Calu3 (cell line): ENCODE measurements around the gene GNAI3. TPM values are rescaled to one million over a fixed set of nuclear protein-coding genes. Genes with fewer than 3 reads are reported as not detected.

Experiments used
- BruUV-seq: library from RNA; stranded (reverse); fragments of 400-500 nt; replicated peaks from 2 replicates; lab custom pipeline; 2021; lab: Mats Ljungman, UMichigan
- CTCF ChIA-PET: fragments of 300-600 bp; sonication (Branson Sonifier 250); formaldehyde crosslinking; loops from one replicate; lab custom pipeline; 2022; ENCODE audit warnings: antibody characterized with exemption; lab: Charles Lee
- DNase-seq: peaks from one replicate; pipeline ENCODE4 v3.0.0; 2022
- H3K27ac Mint-ChIP-seq: one replicate; pipeline ENCODE4 v1.8.0; 2022; ENCODE audit warnings: mixed read lengths; ENCODE audit not compliant: unreplicated experiment
- H3K27me3 Mint-ChIP-seq: one replicate; pipeline ENCODE4 v1.8.0; 2022; ENCODE audit warnings: mixed read lengths; ENCODE audit not compliant: unreplicated experiment
- H3K36me3 Mint-ChIP-seq: one replicate; pipeline ENCODE4 v1.8.0; 2022; ENCODE audit warnings: mild to moderate bottlenecking, moderate library complexity, mixed read lengths; ENCODE audit not compliant: insufficient read depth, unreplicated experiment
- H3K4me1 Mint-ChIP-seq: one replicate; pipeline ENCODE4 v1.8.0; 2022; ENCODE audit warnings: mild to moderate bottlenecking, low read depth, mixed read lengths; ENCODE audit not compliant: unreplicated experiment
- H3K4me3 Mint-ChIP-seq: one replicate; pipeline ENCODE4 v1.8.0; 2022; ENCODE audit warnings: mild to moderate bottlenecking, low read depth, moderate library complexity, mixed read lengths; ENCODE audit not compliant: unreplicated experiment
- H3K9me3 Mint-ChIP-seq: one replicate; pipeline ENCODE4 v1.8.0; 2022; ENCODE audit warnings: low read depth, mixed read lengths; ENCODE audit not compliant: unreplicated experiment
- CTCF ChIP-seq: fragments of 200-600 bp; IDR thresholded peaks from one replicate; pipeline ENCODE4 v1.8.0; 2022; ENCODE audit warnings: antibody characterized with exemption; ENCODE audit not compliant: unreplicated experiment
- intact Hi-C: fragments of 100-400 bp; cut with micrococcal nuclease; formaldehyde crosslinking; loops from one replicate; pipeline ENCODE4 v1.10.0; 2022; ENCODE audit not compliant: unreplicated experiment
- total RNA-seq: library from RNA; stranded (reverse); gene quantifications from 2 replicates; pipeline ENCODE4 v1.2.3, GENCODE V29; 2022

Gene GNAI3
- total RNA-seq, 1 experiment from 2014 or later, result 6.5 TPM

GRCh38 chr1:109566982-109567381 is 18.6 kb downstream of the GNAI3 start:
- CTCF ChIA-PET, result no interaction called here
- DNase-seq, result no peak
- Mint-ChIP-seq H3K4me1 (peaks cover 30% of the 10 kb centered on the region), H3K27ac (no peak overlapping the region), H3K4me3 (no peak overlapping the region), H3K9me3 (no peaks in the 10 kb centered on the region), H3K27me3 (no peaks in the 10 kb centered on the region), H3K36me3 (no peaks in the 10 kb centered on the region)
- no TSS peak for BruUV-seq
- TF ChIP-seq CTCF, result no peak
- intact Hi-C loops, result no loop called here

GRCh38 chr1:109567877-109568672 is 19.7 kb downstream of the GNAI3 start:
- no peaks in the 10 kb centered on the region for H3K27me3 Mint-ChIP-seq
- no peaks in the 10 kb centered on the region for H3K9me3 Mint-ChIP-seq
- H3K36me3 Mint-ChIP-seq, result no peaks in the 10 kb centered on the region
- H3K27ac Mint-ChIP-seq, result no peak overlapping the region
- BruUV-seq, result no TSS peak
- H3K4me1 Mint-ChIP-seq, result peaks cover 38% of the 10 kb centered on the region
- H3K4me3 Mint-ChIP-seq, result no peak overlapping the region
- intact Hi-C loops, result no loop called here
- TF ChIP-seq CTCF, result no peak
- CTCF ChIA-PET, result no interaction called here
- no peak for DNase-seq

GRCh38 chr1:109569323-109569722 is 20.9 kb downstream of the GNAI3 start:
- no TSS peak for BruUV-seq
- TF ChIP-seq CTCF, result no peak
- DNase-seq, result no peak
- no peaks in the 10 kb centered on the region for H3K27me3 Mint-ChIP-seq
- no peaks in the 10 kb centered on the region for H3K36me3 Mint-ChIP-seq
- no peaks in the 10 kb centered on the region for H3K9me3 Mint-ChIP-seq
- no peak overlapping the region for H3K4me3 Mint-ChIP-seq
- H3K4me1 Mint-ChIP-seq, result peaks cover 31% of the 10 kb centered on the region
- intact Hi-C loops, result no loop called here
- H3K27ac Mint-ChIP-seq, result no peak overlapping the region
- CTCF ChIA-PET, result interaction anchor here (1.7 kb wide), 1 partner anchor 21 kb away, joined by 7 read pairs; the partner anchor contains the start of gene GNAI3

GRCh38 chr1:109570414-109570813 is 22.0 kb downstream of the GNAI3 start:
- BruUV-seq, result no TSS peak
- TF ChIP-seq CTCF, result no peak
- no peak overlapping the region for H3K27ac Mint-ChIP-seq
- no peaks in the 10 kb centered on the region for H3K9me3 Mint-ChIP-seq
- H3K4me3 Mint-ChIP-seq, result no peak overlapping the region
- H3K36me3 Mint-ChIP-seq, result no peaks in the 10 kb centered on the region
- H3K4me1 Mint-ChIP-seq, result peaks cover 20% of the 10 kb centered on the region
- CTCF ChIA-PET, result interaction anchor here (0.6 to 1.7 kb wide), 4 partner anchors 21 to 414 kb away, joined by 3 to 7 read pairs (median 4); partner anchors contain the start of genes AHCYL1 and GNAI3
- peak; percentile 27 for DNase-seq
- intact Hi-C loops, result no loop called here
- H3K27me3 Mint-ChIP-seq, result no peaks in the 10 kb centered on the region
